Duodenal mucosa (tissue), 2 donors: ENCODE measurements around the gene BRAP.
"Not testable (repeated sequence)": the region's sequence is repeated elsewhere in the genome, so short reads cannot be mapped to it uniquely, and the experiment has no call there.

Experiments
- H3K27ac ChIP-seq: one replicate; pipeline ENCODE4 v1.7.0; 2013; ENCODE audit warnings: low read depth, low read length
- H3K27me3 ChIP-seq, 2 donors: one replicate each; pipeline ENCODE4 v1.7.0; 2013; ENCODE audit warnings: low read length in 2 of 2, control low read depth in 1 of 2; ENCODE audit not compliant: insufficient read depth in 2 of 2, control insufficient read depth in 1 of 2
- H3K36me3 ChIP-seq, 2 donors: one replicate each; pipeline ENCODE4 v1.7.0; 2013; ENCODE audit warnings: low read length in 2 of 2, control low read depth in 1 of 2; ENCODE audit not compliant: insufficient read depth in 2 of 2, control insufficient read depth in 1 of 2
- H3K4me1 ChIP-seq, 2 donors: one replicate each; pipeline ENCODE4 v1.7.0; 2013; ENCODE audit warnings: low read length in 2 of 2, control low read depth in 1 of 2; ENCODE audit not compliant: insufficient read depth in 2 of 2, control insufficient read depth in 1 of 2
- H3K4me3 ChIP-seq, 2 donors: one replicate each; pipeline ENCODE4 v1.7.0; 2013; ENCODE audit warnings: low read length in 2 of 2, low read depth in 1 of 2
- H3K9ac ChIP-seq, 2 donors: one replicate each; pipeline ENCODE4 v1.7.0; 2013; ENCODE audit warnings: low read length in 2 of 2, low read depth in 1 of 2
- H3K9me3 ChIP-seq, 2 donors: one replicate each; pipeline ENCODE4 v1.7.0; 2013; ENCODE audit warnings: low read length in 2 of 2, control low read depth in 1 of 2; ENCODE audit not compliant: control insufficient read depth in 1 of 2

BRAP gene

DNA sequence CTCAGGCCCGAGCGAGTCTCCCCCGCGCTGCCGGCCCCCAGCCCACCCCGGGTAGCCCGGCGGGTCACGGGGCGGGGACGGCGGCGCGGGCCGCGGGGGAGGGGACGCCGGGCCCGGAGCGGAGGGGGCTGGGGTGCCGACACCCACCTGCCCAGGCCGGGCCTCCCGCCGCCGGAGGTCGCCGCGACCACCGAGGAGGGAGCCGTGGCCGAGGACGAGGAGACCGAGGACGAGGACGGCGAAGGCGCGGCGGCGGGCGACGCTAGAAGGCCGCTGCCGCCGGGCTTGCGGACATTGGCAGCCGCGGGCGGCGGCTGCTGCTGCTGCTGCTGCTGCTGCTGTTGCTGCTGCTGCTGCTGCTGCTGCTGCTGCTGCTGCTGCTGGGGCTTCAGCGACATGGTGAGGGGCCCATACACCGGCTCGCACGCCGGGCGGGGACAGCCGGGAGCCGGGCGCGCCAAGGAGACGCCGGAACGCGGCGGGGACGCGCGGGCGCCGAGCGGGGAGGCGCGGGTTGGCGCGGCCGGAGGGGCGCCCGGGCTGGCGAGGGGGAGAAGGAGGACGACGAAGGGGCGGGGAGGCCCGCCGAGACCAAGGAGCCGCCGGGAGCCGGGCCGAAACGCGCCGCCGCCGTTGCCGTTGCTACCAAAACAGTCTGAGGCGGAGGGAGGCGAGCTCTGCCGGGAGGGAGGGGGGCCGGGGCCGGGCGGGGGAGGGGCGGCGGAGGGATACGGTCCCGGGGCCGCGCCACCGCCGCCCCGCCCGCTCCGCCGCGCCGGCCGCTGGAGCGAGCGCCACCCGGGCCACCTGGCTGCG, 86.9 kb downstream of the BRAP start, which contains the start of gene ATXN2:
Gene ATXN2 (minus strand): TSS at position 679 of the 816 bp plus-strand sequence. CDS start 281 bp downstream, at position 398.
- peak within 1 kb of the TSS; percentile 74 to 85 for H3K9ac ChIP-seq
- peak within 1 kb of the TSS; percentile 91 for H3K27ac ChIP-seq
- no peaks in the 10 kb centered on the region for H3K36me3 ChIP-seq
- H3K9me3 ChIP-seq = no peaks in the 10 kb centered on the region
- peaks cover 24 to 27% of the 10 kb centered on the region in 2 donors for H3K4me1 ChIP-seq
- H3K27me3 ChIP-seq = no peaks in the 10 kb centered on the region
- H3K4me3 ChIP-seq = peak within 1 kb of the TSS; percentile 93 to 96

DNA sequence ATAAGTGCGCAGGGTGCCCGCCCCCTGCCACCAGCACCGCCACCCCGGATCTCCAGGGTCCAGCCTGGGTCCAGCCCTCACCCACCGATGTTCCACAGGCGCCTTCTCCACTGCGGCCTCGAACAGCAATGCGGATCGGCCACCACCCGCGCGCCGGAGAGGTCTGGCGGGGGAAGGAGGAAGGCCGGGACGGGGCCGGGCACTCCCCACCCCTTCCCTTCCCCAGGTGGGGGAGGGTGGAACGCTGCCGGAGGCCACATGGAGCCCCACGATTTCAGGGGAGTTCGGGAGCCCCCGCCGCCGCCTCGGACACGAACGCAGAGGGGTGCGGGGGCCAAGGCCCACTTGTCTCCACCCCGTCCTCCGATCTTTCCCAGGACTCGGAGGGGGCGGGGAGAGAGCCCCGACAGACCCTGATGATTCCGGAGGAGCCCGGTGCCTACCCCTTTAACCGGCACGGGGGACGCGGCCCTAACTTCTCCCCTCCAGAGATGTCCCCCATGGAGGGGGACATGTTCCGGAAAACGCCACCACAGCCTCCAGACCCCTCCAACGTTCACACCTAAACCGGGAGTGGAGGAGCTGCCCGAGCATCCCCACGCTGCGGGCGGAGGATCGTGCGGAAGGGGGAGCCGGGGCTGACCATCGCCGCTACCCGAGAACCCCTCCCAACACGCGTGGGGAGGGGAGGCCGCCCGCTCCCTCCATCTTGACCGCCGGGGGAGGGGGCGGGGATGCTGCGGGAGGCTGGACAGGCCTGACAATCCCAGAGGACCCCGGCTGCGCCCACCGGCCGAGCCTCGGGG, 87.7 kb downstream of the BRAP start:
- no peaks in the 10 kb centered on the region for H3K36me3 ChIP-seq
- no peaks in the 10 kb centered on the region for H3K27me3 ChIP-seq
- peaks cover 27 to 30% of the 10 kb centered on the region in 2 donors for H3K4me1 ChIP-seq
- no peaks in the 10 kb centered on the region for H3K9me3 ChIP-seq
- peak overlapping the region; percentile 70 to 85 for H3K9ac ChIP-seq
- peak overlapping the region; percentile 80 for H3K27ac ChIP-seq
- peak overlapping the region; percentile 85 to 93 for H3K4me3 ChIP-seq

GRCh38 chr12:111596985-111597830, 88.5 kb downstream of the BRAP start:
- no peaks in the 10 kb centered on the region for H3K27me3 ChIP-seq
- peak overlapping the region; percentile 70 to 85 for H3K9ac ChIP-seq
- H3K4me1 ChIP-seq = peaks cover 27 to 30% of the 10 kb centered on the region in 2 donors

DNA sequence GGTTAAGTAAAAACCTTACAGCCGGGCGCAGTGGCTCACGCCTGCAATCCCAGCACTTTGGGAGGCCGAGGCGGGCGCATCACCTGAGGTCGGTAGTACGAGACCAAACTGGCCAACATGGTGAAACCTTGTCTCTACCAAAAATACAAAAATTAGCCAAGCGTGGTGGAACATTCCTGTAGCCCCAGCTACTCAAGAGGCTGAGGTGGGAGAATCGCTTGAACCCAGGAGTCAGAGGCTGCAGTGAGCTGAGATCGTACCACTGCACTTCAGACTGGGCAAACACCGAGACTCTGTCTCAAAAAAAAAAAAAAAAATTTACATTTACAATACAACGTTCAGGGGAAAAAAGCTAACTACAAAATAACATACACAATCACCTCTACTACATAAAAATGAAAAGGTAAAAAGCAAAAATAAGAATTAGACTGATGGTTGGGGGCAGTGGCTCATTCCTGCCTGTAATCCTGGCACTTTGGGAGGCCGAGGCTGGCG, 90.4 kb downstream of the BRAP start:
- not testable (repeated sequence) for H3K27me3 ChIP-seq, H3K27ac ChIP-seq, H3K4me3 ChIP-seq, H3K9ac ChIP-seq, H3K9me3 ChIP-seq, H3K36me3 ChIP-seq
- H3K4me1 ChIP-seq = peaks cover 25 to 30% of the 10 kb centered on the region in 2 donors

More at GRCh38 chr12:111596985-111597830, 88.5 kb downstream of the BRAP start:
- Histone ChIP-seq H3K36me3 (no peaks in the 10 kb centered on the region), H3K4me3 (peak overlapping the region; percentile 85 to 93), H3K9me3 (no peaks in the 10 kb centered on the region), H3K27ac (peak overlapping the region; percentile 80)
